ENCODE data around the gene AFF4.
"Not testable (repeated sequence)": the region's sequence is repeated elsewhere in the genome, so short reads cannot be mapped to it uniquely, and the experiment has no call there.

AFF4 gene, protein sequence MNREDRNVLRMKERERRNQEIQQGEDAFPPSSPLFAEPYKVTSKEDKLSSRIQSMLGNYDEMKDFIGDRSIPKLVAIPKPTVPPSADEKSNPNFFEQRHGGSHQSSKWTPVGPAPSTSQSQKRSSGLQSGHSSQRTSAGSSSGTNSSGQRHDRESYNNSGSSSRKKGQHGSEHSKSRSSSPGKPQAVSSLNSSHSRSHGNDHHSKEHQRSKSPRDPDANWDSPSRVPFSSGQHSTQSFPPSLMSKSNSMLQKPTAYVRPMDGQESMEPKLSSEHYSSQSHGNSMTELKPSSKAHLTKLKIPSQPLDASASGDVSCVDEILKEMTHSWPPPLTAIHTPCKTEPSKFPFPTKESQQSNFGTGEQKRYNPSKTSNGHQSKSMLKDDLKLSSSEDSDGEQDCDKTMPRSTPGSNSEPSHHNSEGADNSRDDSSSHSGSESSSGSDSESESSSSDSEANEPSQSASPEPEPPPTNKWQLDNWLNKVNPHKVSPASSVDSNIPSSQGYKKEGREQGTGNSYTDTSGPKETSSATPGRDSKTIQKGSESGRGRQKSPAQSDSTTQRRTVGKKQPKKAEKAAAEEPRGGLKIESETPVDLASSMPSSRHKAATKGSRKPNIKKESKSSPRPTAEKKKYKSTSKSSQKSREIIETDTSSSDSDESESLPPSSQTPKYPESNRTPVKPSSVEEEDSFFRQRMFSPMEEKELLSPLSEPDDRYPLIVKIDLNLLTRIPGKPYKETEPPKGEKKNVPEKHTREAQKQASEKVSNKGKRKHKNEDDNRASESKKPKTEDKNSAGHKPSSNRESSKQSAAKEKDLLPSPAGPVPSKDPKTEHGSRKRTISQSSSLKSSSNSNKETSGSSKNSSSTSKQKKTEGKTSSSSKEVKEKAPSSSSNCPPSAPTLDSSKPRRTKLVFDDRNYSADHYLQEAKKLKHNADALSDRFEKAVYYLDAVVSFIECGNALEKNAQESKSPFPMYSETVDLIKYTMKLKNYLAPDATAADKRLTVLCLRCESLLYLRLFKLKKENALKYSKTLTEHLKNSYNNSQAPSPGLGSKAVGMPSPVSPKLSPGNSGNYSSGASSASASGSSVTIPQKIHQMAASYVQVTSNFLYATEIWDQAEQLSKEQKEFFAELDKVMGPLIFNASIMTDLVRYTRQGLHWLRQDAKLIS

DNA sequence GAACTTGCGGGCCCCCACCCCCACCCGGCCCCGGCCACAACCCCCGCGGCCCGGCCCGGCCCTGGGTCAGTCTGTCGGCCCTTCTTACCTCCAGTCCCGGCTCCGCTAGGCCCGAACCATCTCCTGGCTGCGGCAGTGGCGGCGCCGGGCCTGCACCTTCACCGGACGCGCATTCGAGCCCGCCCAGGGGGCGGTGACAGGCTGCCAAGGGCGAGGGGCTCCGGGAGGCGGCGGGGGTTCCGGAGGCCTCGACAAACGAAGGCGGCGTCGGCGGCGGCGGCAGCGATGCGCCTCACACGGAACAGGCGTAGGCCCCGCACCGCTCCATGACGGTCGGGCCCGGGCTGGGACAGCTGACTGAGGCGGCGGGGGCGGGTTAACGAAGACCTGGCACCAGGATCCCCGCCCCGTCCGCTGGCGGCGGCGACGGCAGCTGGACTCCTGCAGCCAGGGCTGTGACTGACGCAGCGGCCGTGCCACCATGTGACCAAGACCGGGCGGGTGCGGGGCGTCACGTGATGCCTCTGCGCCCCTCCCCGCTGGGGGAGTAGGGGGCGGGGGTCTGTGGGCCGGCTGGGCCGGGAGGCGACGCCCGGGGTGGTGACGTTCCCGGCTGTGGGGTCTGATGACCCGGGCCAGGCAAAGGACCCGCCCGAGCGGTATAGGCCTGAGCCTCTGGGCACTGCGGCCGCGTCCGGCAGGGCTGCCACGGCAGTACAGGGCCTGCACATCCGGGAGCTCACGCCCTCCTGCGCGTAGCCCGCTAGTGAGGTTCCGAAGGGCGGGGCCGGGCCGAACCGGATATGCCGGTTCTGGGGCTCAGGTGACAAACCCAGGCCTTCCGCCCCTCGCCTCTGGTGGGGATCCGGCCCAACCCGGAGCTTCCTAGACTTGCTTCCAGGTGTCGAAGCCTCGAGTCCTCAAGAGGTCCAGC lies at the start of gene AFF4:
AFF4 (minus strand) TSS at position 464 of the 934 bp plus-strand sequence. CDS start 26,445 bp downstream, outside the sequence.
- peak; percentile 95 for DNase-seq

DNA sequence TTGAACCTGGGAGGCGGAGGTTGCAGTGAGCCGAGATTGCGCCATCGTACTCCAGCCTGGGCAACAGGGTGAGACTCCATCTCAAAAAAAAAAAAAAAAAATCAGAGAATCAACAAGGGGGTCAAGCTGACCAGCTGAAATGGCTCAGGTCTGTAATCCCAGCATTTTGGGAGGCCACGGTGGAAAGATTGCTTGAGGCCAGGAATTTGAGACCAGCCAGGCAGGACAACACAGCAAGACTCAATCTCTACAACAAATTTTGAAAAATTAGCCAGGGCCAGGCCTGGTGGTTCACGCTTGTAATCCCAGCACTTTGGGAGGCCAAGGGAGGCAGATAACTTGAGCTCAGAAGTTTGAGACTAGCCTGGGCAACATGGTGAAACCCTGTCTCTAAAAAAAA lies 45.0 kb upstream of the AFF4 start:
- not testable (repeated sequence) for DNase-seq

DNA sequence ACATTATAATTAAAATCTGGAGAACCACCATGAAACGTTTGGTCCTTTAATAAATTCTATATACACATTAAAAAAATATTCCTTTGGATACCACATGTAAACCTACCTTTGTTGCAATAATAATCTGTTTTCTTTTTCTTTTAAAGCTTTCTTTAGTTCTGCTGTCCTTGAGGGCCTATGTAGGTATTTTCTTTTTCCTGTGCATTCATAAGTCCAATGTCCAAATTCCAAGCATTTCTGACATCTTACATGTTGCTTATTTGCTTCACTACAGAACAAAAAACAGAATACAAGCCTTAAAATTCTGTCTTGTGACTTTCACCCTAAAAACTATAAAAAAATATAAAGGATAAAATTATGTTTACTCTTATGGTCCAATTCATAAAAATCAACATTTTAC lies 43.2 kb upstream of the AFF4 start:
- no peak for DNase-seq

DNA sequence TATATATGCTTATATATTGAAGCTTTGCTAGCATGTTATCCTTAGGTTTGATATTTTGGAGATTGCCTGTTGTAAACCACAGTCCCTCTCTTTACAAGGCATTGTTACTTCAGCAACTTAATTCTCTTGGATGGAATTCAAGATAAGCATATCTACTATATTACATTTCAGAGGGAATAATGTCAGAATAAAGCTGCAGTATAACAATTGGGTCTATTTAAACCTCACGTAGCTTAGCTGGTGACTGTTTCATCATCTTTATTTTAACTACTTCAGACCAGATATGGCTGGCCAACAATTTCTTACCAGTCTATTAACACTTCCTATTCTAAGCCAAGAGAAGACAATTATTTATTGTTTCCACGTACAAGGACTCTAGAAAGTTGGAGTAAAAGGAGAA lies 35.8 kb upstream of the AFF4 start:
- no peak for DNase-seq

DNA sequence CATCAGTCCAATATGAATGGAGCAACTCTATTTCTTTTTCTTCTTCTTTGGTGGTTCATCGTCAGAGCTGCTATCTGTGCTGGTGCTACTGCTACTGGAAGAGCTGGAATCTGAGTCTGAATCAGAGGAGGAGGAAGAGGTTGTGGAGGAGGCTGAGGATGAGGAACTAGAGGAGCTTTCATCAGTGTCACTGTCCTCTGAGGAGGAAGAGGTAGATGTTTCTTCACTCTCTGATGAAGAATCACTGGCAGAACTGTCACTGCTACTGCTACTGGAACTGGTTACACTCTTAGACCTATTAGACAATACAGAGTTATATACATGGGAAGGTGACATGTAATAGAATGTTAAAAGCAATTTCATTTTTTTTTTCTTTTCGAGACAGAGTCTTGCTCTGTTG lies 35.1 kb upstream of the AFF4 start:
- no peak for DNase-seq

DNA sequence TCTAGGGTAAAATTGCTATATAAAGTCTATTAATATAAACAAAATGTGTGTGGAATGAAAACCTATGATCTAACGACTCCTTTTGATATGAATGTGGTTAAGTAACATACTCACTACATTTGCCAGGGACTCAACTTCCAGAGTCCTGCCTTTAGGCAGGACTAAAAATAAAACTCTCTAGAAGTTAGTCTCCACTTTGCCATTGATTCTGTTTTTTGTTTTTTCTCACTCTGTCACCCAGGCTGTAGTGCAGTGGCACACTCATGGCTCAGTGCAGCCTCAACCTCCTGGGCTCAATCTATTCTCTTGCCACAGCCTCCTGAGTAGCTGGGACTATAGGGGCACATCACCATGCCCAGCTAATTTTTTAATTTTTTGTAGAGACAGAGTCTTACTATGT lies 32.9 kb upstream of the AFF4 start:
- DNase-seq, result no peak

DNA sequence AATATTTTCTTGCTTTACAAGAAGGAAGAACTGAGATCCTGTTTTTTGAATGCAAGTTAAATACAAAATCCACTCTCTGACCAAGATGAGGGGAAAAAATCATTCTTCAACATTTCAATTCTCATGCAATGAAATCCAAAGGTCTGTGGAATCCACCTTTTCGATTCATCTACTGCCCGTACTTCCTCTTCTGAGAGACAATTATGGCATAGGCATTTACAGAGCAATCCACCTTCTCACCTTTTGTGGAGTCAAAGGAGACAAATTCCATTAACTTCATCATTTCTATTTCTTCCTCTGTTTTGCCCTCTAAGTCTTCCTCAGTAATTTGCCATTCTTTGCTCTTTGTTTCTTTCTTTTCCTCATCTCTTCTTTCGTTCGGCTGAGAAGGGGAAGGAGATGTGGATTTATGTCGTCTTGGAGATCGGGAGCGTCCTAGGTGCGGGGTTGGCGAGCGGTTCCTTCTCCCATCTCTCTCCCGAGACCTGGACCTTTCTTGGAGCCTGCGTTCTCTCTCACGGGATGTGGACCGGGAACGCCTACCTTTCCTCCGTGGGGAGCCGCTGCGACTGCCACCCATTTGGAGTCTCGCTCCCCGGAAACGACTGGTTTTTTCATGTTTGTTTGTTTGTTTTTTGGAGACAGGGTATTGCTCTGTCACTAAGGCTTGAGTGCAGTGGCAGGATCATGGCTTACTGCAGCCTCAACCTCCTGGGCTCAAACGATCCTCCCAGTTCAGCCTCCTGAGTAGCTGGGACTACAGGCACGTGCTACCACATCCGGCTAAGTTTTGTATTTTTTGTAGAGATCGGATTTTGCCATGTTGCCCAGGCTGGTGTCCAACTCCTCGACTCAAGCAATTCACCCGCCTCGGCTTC lies 24.3 kb upstream of the AFF4 start:
- DNase-seq, result no peak

DNA sequence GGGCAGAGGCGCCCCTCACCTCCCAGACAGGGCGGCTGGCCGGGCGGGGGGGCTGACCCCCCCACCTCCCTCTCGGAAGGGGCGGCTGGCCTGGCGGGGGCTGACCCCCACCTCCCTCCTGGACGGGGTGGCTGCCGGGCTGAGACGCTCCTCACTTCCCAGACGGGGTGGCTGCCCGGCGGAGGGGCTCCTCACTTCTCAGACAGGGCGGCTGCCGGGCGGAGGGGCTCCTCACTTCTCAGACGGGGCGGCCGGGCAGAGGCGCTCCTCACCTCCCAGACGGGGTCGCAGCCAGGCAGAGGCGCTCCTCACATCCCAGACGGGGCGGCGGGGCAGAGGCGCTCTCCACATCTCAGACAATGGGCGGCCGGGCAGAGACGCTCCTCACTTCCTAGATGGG lies 19.5 kb upstream of the AFF4 start:
- DNase-seq, result not testable (repeated sequence)

DNA sequence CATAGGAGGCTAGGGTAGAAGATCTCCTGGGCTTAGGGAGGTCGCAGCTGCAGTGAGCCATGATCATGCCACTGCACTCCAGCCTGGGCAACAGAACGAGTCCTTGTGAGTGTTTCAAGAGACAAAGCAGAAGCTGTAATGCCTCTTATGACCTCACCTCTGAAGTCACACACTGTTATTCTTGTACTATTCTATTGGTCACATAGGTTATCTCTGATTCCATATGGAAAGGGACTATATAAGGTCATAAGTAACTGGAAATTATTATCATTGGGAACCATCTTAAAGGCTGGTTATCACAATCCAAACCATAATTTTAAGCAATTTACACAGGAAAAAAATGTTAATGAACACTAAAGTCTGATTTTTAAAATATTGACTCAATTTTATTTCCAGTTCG lies 17.9 kb upstream of the AFF4 start:
- no peak for DNase-seq

DNA sequence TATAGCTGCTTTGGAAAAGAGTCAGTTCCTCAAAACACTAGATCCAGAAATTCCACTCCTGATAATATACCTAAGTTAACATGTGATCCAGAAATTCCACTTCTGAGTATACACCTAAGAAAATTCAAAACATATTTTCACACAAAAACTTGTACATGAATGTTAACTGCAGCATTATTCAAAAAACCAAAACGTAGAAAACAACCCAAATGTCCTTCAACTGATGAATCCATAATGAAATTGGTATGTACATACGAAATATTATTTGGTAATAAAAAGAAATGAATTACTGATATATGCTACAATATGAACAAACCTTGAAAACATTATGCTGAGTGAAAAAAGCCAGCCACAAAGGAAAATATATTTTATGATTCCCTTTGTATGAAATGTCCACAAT lies 16.5 kb upstream of the AFF4 start:
- DNase-seq, result no peak

DNA sequence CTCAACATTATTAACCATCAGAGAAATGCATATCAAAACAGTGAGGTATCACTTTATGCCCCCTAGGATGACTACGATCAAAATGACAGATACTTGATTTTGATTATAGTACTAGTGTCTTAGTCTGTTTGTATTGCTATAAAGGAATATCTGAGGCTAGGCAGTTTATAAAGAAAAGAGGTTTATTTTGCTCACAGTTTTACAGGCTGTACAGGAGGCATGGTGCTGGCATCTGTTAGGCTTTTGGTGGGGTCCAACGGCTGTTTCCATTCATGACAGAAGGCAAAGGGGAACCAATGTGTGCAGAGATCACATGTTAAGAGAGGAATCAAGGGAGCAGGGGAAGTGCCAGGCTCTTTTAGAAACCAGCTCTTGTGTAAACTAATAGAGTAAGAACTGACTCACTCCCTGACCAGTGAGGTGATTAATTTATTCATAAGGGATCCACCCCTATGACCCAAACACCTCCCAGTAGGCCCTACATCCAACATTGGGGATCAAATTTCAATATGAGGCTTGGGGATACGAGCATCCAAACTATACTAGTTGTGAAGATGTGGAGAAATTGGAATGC lies 16.0 kb upstream of the AFF4 start:
- no peak for DNase-seq

DNA sequence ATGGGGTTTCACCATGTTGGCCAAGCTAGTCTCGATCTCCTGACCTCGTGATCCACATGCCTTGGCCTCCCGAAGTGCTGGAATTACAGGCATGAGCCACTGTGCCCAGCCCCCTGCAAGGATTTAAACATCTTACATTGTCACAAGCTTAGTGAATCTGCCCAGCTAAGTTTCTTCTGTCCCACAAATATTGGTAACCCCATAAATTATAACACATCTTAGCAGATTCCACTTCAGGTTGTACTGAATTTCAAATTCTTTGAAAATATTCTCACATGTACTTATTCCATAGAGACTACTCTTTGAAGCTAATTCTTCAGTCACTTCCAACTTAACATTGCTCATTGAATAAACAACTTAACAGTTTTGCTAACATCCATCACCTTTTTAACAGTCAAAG lies 13.4 kb upstream of the AFF4 start:
- no peak for DNase-seq

DNA sequence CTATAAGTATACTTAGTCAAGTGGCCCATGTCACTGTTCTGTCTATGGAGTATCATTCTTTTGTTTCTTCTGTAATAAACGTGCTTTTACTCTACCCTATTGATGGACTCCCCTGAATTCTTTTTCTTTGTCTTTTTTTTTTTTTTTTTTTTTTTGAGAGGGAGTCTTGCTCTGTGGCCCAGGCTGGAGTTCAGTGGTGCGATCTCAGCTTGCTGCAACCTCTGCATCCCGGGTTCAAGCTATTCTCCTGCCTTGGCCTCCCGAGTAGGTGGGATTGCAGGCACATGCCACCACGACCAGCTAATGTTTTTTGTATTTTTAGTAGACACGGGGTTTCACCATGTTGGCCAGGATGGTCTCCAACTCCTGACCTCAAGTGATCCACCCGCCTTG lies 9.0 kb upstream of the AFF4 start:
- DNase-seq, result not testable (repeated sequence)

DNA sequence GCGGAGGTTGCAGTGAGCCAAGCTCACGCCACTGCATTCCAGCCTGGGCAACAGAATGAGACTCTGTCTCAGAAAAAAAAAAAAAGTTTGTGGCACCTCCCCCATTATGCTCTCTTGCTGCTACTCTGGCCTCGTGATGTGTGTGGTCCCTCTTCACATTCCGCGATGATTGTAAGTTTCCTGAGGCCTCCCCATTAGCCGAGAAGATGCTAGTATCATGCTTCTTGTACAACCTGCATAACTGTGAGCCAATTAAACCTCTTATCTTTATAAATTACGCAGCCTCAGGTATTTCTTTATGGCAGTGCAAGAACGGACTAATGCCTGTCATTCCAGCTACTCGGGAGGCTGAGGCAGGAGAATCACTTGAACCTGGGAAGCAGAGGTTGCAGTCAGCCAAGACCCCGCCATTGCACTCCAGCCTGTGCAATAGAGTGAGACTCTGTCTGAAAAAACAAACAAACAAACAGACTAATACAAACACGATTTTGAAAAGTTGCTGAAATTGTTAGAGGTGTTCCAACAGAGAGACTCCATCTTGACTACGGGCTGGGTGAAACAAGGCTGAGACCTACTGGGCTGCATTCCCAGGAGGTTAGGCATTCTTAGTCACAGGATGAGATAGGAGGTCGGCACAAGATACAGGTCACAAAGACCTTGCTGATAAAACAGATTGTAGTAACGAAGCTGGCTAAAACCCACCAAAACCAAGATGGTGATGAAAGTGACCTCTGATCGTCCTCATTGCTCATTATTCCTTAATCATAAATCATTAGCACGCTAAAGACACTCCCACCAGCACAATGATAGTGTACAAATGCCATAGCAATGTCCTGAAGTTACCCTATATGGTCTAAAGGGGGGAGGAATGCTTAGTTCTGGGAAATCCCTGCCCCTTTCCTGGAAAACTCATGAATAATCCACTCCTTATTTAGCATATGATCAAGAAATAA lies 8.3 kb upstream of the AFF4 start:
- DNase-seq, result no peak

DNA sequence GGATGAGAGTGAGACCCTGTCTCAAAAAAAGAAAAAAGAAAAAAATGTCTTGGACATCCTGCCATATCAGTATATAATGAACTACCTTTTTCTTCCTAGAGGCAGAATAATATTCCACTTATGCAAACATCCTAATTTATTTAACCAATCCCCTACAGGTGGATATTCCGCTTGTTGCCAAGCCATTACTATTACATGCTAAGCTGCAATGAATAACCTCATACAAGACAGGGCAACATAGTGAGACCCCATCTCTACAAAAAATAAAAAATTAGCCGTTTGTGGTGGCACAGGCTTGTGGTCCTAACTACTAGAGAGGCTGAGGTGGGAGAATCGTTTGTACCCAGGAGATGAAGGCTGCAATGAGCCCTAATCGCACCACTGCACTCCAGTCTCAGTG lies 1.7 kb upstream of the AFF4 start:
- DNase-seq, result no peak

DNA sequence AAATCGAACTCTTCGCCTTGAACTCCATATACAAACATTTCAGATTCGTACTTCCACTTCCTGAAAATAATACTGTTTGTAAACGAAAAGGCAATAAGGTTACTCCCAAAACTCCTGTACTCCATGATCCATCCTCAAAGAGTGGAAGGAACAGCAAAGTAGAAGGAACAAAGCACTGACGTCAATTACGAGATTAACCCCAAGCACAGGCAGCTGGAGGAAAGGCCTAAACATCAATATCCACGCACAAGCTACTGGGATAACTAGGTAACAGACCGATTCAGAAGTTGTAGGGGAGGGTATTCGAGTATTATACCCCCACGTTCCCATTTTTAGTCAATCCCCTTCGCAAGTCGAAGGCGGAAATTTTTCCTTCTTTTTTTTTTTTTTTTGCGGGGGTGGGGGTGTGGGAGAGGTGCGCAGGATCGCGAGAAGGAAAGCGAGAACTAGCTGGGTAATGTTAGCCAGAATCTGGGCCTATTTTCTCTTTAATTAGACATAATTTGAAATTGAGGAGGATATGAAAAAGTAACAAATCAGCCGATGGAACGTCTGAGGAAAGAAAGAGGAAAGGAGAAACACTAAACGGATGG lies 909 bp downstream of the AFF4 start:
- peak; percentile 19 for DNase-seq

DNA sequence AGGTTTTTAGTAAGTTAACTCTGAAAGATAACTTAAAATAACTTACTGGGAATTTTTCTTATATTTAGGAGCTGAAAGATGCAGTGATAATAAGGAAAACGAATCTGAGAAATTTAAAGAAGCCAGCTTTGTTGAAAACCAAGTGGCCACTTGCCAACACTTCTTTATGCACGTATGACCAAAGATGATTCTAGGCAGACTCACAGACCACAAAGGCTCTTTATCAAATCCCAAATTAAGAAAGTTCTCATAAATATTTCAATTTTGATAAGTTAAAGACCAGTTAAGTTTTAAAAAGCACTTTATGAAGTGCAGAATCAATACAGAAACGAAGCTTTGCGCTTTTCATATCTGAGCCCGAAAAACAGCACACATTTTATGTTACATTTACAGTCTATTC lies 1.5 kb downstream of the AFF4 start:
- no peak for DNase-seq

DNA sequence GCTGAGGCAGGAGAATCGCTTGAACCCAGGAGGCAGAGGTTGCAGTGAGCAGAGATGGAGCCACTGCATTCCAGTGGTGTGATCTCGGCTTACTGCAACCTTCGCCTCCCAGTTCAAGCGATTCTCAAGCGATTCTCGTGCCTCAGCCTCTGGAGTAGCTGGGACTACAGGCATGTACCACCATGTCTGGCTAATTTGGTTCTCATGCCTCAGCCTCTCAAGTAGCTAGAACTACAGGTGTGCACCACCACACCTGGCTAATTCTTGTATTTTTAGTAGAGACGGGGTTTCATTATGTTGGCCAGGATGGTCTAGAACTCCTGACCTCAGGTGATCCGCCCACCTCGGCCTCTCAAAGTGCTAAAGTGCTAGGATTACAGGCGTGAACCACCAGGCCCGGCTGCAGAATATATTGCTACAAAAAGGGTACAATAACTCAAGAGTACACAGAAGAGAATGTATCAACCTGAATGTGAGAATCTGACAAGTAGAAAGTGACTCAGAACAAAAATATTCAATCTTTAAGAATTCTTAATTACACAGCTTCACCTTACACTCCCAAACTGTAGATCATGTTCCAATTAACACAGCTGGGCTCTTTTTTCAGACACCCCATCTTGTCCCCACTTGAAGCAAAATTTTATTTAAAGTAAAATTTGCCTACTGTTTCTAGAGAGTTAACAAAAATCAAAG lies 2.2 kb downstream of the AFF4 start:
- DNase-seq, result not testable (repeated sequence)
